Right atrium auricular region (tissue), 2 donors: ENCODE measurements around the gene ENDOD1. TPM values are rescaled to one million over a fixed set of nuclear protein-coding genes. Genes with fewer than 3 reads are reported as not detected.

Experiments
- DNase-seq: peaks from one replicate; pipeline ENCODE4 v3.0.0-alpha.2; 2019; ENCODE audit warnings: low spot score
- H3K27ac ChIP-seq, 2 donors: fragments of 200-600 bp; sonication (generic); 1 replicate in 1 of 2; 2 replicates in 1 of 2; pipeline ENCODE4 v1.5.1; 2016 to 2019
- H3K27me3 ChIP-seq, 2 donors: fragments of 200-600 bp; sonication (generic); one replicate each; pipeline versions ENCODE4 v1.5.1 to v1.6.0; 2017 to 2019
- H3K36me3 ChIP-seq: fragments of 200-600 bp; sonication (generic); one replicate; pipeline ENCODE4 v1.5.1; 2016
- H3K4me1 ChIP-seq, 2 donors: fragments of 200-600 bp; sonication (generic); one replicate each; pipeline versions ENCODE4 v1.5.1 to v1.6.0; 2017 to 2019
- H3K4me3 ChIP-seq, 2 donors: fragments of 200-600 bp; sonication (generic); 1 replicate in 1 of 2; 2 replicates in 1 of 2; pipeline ENCODE4 v1.5.1; 2017 to 2019; ENCODE audit warnings: mild to moderate bottlenecking in 1 of 2, moderate library complexity in 1 of 2
- H3K9me3 ChIP-seq, 2 donors: fragments of 200-600 bp; sonication (generic); one replicate each; pipeline ENCODE4 v1.5.1; 2019
- total RNA-seq, 2 donors: library from RNA; depleted of rRNA; stranded (reverse); fragments of >200 nt; gene quantifications; one replicate each; pipeline ENCODE4 v1.1.0, GENCODE V29; 2016
- TF ChIP-seq, protein P1 (sequence below), 2 donors: fragments of 200-600 bp; sonication (generic); IDR thresholded peaks; one replicate each; pipeline ENCODE4 v1.5.1; 2019; ENCODE audit warnings: antibody characterized with exemption in 2 of 2

The ENDOD1 gene
- total RNA-seq, 2 donors from 2014 or later = 18.8 to 27.7 TPM

DNA sequence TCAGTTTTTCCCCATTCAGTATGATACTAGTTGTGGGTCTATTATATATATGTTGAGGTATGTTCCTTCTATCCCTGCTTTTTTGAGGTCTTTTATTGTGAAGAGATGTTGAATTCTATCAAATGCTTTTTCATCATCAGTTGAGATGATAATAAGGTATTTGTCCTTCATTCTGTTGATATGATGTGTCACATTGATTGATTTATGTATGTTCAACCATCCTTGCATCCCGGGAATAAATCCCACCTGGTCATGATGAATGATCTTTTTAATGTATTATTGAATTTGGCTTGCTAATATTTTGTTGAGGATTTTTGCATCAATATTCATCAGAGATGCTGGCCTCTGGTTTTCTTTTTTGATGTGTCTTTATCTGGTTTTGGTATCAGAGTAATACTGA lies 26.0 kb downstream of the ENDOD1 start:
- TF ChIP-seq, protein P1, sequence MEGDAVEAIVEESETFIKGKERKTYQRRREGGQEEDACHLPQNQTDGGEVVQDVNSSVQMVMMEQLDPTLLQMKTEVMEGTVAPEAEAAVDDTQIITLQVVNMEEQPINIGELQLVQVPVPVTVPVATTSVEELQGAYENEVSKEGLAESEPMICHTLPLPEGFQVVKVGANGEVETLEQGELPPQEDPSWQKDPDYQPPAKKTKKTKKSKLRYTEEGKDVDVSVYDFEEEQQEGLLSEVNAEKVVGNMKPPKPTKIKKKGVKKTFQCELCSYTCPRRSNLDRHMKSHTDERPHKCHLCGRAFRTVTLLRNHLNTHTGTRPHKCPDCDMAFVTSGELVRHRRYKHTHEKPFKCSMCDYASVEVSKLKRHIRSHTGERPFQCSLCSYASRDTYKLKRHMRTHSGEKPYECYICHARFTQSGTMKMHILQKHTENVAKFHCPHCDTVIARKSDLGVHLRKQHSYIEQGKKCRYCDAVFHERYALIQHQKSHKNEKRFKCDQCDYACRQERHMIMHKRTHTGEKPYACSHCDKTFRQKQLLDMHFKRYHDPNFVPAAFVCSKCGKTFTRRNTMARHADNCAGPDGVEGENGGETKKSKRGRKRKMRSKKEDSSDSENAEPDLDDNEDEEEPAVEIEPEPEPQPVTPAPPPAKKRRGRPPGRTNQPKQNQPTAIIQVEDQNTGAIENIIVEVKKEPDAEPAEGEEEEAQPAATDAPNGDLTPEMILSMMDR (IDR thresholded peaks at IDR 0.05) = no peak
- DNase-seq = no peak

DNA sequence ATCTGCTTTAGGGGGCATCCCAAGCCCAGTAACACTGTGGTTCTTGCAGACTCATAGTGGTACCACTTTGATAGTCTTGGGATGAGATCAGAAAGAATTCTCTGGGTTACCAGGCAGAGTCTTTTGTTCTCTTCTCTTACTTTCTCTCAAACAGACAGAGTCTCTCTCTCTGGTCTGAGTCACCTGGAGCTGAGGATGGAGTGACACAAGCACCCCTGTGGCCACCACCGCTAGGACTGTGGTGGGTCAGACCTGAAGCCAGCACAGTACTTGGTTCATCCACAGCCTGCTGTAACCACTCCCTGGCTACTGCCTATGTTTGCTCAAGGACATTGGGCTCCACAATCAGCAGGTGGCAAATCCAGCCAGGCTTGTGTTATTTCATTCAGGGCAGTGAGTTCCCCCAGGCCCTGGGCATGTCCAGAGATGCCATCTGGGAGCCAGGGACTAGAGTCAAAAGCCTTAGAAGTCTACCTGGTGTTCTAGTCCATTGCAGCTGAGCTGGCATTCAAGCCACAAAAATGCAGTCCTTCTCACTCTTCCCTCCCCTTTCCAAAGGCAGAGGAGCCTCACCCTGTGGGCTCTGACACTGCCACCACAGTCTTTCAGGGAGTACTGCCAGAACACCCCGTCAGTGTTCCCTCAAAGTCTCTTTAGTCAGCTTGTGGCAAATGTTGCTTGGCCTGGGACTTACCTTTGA lies 29.9 kb downstream of the ENDOD1 start:
- H3K36me3 ChIP-seq = no peaks in the 10 kb centered on the region
- H3K9me3 ChIP-seq = peaks cover 0 to 8% of the 10 kb centered on the region in 2 donors
- DNase-seq = no peak
- no peak overlapping the region for H3K27ac ChIP-seq
- no peaks in the 10 kb centered on the region for H3K4me1 ChIP-seq
- no peaks in the 10 kb centered on the region for H3K27me3 ChIP-seq
- TF ChIP-seq, protein P1 (IDR thresholded peaks at IDR 0.05) = no peak
- no peak overlapping the region for H3K4me3 ChIP-seq

More for the DNA sequence above, 26.0 kb downstream of the ENDOD1 start:
- H3K4me1 ChIP-seq = peaks cover 0 to 3% of the 10 kb centered on the region in 2 donors
- H3K9me3 ChIP-seq = peaks cover 0 to 8% of the 10 kb centered on the region in 2 donors
- H3K27ac ChIP-seq = no peak overlapping the region
- H3K27me3 ChIP-seq = no peaks in the 10 kb centered on the region
- no peaks in the 10 kb centered on the region for H3K36me3 ChIP-seq
- H3K4me3 ChIP-seq = no peak overlapping the region

DNA sequence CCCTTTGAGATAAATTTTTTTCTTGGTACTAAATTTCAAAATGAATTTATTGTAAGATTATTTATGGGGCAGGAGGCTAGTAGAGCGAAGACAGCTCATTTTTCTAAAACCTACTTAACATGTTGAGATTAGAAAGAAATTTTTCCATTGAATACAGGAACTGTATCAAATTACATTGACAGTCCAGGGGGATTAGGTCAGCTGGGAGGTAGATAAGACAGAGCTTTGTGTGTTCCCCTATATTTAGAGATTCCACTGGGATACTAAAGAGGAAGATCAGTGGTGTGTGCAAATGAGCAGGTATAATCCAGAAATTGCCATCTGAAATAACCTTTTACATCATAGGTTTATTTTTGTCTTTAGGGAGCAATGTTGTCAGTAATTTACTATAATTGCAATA lies 32.1 kb downstream of the ENDOD1 start:
- no peak overlapping the region for H3K4me3 ChIP-seq
- peaks cover 0 to 8% of the 10 kb centered on the region in 2 donors for H3K9me3 ChIP-seq
- no peak overlapping the region for H3K27ac ChIP-seq
- DNase-seq = no peak
- no peaks in the 10 kb centered on the region for H3K27me3 ChIP-seq
- H3K36me3 ChIP-seq = no peaks in the 10 kb centered on the region
- TF ChIP-seq, protein P1 (IDR thresholded peaks at IDR 0.05) = no peak
- no peaks in the 10 kb centered on the region for H3K4me1 ChIP-seq

DNA sequence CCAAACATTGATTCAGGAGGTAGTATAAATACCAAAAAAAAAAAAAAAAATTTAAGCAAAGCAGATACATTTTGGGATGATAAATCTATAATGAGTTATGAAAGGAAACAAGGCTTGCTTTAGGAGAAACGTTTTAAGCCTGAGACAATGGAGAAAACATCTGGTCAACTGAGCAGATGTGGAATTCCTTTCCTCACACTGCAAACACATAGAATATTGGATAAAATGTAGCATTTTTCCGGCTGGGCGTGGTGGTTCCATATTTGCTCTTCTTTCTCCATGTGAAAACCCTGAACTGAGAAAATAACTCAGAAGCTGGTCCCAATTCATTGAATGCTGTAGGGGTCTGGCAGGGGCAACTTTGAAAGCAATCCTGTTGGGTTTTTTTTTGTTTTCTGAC lies 33.9 kb downstream of the ENDOD1 start:
- H3K27ac ChIP-seq = no peak overlapping the region
- no peak for DNase-seq
- TF ChIP-seq, protein P1 (IDR thresholded peaks at IDR 0.05) = no peak
- no peaks in the 10 kb centered on the region for H3K4me1 ChIP-seq
- no peaks in the 10 kb centered on the region for H3K27me3 ChIP-seq
- peaks cover 3% of the 10 kb centered on the region for H3K36me3 ChIP-seq
- peaks cover 0 to 1% of the 10 kb centered on the region in 2 donors for H3K9me3 ChIP-seq
- H3K4me3 ChIP-seq = no peak overlapping the region

DNA sequence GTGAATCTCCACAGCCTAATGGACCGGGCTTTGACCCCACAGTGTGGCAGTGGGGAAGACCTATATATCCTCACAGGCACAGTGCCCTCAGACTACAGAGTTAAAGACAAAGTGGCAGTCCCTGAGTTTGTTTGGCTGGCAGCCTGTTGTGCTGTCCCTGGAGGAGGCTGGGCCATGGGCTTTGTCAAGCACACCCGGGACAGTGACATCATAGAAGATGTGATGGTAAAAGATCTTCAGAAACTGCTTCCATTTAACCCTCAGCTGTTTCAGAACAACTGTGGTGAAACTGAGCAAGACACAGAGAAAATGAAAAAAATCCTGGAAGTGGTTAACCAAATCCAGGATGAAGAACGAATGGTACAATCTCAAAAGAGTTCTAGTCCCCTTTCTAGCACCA lies 39.0 kb downstream of the ENDOD1 start:
- H3K9me3 ChIP-seq = no peaks in the 10 kb centered on the region
- no peaks in the 10 kb centered on the region for H3K27me3 ChIP-seq
- no peak overlapping the region for H3K27ac ChIP-seq
- DNase-seq = no peak
- H3K36me3 ChIP-seq = peaks cover 11% of the 10 kb centered on the region
- H3K4me1 ChIP-seq = no peaks in the 10 kb centered on the region
- H3K4me3 ChIP-seq = no peak overlapping the region
- TF ChIP-seq, protein P1 (IDR thresholded peaks at IDR 0.05) = no peak

DNA sequence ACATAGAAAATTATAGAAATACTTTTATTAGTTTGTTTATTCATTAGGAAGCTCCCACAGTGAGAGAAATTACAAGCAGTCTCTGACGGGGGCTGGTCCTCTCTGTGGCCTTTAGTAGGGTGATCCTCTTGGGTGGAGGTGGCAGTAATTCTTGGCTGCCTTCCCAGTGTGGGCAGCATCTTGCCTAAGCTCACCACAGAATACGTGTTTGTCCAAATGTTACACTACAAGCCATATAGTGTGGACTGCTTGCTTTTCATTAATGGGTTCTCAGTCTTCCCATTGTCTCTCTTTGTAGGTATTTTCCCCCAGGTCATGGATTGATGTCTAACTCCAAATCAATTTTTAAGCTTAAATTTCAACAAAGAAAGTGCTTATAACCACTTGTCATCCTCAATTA lies 43.3 kb downstream of the ENDOD1 start:
- H3K4me3 ChIP-seq = no peak overlapping the region
- TF ChIP-seq, protein P1 (IDR thresholded peaks at IDR 0.05) = no peak
- peaks cover 0 to 6% of the 10 kb centered on the region in 2 donors for H3K4me1 ChIP-seq
- no peak for DNase-seq
- H3K27ac ChIP-seq = no peak overlapping the region
- no peaks in the 10 kb centered on the region for H3K27me3 ChIP-seq
- no peaks in the 10 kb centered on the region for H3K9me3 ChIP-seq
- H3K36me3 ChIP-seq = peaks cover 11% of the 10 kb centered on the region
